ENCODE measurements around the gene CPT1A.

GRCh38 chr11:68859123-68859522 is 17.4 kb upstream of the CPT1A start:
- TF ChIP-seq GATA2 (IDR thresholded peaks at IDR 0.05; ENCODE audit: low read depth, low read length) (no peak), GATA3 (IDR thresholded peaks at IDR 0.05; ENCODE audit: low read depth, low read length) (no peak)

All from SH-SY5Y (cell line).